HuH-7.5 (cell line): ENCODE data around the gene GRIPAP1.
A peak's percentile ranks its signal among the peaks of the same experiment; 100 is the strongest.
"Not testable (repeated sequence)": the region's sequence is repeated elsewhere in the genome, so short reads cannot be mapped to it uniquely, and the experiment has no call there.

Source experiments
- DNase-seq: peaks from one replicate; pipeline ENCODE4 v3.0.0; 2011; ENCODE audit warnings: low spot score

The GRIPAP1 gene

DNA sequence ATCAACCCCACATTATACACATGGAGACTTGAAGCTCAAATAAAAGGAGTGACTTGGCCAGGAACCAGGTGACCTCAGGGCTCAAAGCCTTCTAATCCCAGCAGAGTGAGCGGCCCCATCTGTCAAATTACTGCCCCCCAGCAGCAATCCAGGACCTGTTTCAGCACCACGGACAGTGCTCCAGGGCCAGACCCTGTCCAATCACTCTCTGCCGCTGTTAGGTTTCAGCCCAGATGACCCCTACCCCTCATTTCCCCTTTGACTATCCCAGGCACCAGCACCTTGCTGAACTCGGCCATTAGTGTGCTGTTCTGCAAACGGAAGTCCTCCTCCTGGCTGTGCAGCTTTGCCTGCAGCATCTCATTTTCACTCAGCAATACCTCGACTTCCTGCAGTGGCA is 5.1 kb downstream of the GRIPAP1 start:
- no peak for DNase-seq

DNA sequence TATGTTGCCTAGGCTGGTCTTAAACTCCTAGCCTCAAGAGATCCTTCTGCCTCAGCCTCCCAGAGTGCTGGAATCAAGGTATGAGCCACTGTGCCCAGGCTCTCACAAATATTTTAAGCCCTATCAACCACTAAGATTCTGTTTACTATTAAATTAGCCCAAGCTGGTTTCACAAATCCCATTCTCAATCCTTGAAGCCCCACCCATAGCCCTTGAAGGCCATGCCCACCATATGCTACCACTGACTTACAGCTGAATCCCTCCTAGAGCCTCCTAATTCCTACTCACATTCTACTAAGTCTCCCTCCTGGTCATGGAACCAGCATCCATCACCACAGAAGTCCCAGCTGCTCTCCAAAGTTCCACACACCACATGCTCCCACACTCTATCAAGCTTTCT is 9.7 kb downstream of the GRIPAP1 start:
- DNase-seq = no peak

DNA sequence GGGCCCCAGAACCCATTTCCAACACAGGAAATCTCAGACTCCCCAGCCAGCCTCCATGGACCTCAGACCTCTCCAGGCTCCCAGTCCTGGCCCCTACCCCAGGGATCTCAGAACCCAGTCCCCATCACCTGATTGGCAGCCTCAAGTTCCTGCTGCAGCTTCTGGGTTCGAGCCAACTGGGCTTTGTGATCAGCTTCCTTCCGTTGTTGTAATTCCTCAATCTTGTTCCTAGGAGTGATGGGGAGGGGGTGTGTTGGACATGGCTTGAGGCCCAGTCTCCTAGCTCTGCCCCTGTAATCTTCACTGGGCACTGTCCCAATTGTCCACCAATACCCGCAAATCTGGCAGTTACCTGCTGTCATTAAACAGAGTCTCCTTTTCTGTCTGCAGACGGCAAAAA is 12.6 kb downstream of the GRIPAP1 start:
- no peak for DNase-seq

DNA sequence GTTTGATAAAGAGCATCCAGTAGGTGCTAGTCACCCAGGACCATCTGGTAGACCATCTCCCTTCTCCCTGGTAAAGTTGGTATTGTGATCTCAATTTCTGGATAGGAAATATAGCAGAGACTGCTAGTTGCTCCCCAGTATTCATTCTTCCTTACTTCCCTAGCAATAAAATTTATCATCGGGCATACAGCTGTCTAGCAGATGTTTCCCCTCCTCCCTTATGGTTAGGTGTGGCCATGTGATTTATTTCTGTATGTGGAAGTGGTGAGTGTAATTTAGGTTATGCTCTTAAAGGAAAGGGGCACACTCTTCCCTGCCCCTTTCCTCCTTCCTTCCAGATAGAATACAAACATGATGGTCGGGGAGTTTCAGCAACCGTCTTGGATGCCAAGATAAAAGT is 18.2 kb downstream of the GRIPAP1 start:
- DNase-seq = no peak

DNA sequence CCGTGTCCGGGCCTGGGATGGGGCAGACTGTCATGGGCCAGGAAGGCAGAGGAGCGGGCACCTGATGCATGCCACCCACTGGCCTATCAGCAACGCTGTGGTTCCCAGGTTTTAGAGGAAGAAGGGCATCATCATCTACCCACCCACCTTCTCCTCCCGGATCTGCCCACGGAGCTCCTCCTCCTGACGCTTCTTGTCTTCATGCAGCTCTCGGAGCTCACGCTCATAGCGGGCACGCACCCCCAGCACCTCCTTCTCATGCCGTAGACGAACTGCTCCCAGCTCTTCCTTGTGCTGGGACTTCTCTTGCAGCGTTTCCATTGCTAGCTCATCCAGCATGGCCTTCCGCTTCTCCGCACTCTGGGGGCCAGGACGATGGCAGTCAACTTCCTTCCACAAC is 19.0 kb downstream of the GRIPAP1 start:
- DNase-seq = no peak

DNA sequence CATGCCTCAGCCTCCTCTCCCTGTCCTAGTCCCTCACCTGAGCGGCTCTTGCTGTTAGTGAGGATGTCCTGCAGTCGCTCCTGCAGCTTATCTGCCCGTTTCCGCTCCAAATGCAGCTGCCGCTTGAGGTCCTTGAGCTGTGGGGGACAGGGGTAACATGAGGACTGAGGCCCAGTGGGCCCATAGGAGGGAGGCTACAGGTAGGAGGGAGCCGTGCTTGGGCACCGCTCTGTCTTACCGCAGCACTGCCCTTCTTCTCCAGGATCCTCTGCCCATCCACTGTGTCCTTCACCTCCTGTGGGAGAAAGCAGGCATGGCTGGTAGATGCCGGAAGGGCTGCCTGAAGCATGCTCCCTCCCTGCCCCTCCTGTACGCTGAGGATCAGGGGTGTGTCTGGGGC is 20.9 kb downstream of the GRIPAP1 start:
- DNase-seq = no peak

DNA sequence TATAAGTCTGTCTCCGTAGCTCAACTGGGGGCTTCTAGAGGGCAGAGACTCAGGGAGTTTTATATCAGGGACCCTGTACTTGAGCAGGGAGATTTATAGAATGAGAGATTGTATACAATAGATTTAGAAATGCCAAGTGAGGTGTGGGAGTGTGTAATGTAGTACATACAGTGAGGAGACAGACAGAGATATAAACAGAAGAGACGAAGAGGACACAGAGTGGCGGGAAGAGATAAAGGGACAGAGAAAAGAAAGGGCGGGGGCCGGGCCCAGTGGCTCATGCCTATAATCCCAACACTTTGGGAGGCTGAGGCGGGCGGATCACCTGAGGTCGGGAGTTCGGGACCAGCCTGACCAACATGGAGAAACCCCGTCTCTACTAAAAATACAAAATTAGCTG is 21.7 kb downstream of the GRIPAP1 start:
- DNase-seq = not testable (repeated sequence)

DNA sequence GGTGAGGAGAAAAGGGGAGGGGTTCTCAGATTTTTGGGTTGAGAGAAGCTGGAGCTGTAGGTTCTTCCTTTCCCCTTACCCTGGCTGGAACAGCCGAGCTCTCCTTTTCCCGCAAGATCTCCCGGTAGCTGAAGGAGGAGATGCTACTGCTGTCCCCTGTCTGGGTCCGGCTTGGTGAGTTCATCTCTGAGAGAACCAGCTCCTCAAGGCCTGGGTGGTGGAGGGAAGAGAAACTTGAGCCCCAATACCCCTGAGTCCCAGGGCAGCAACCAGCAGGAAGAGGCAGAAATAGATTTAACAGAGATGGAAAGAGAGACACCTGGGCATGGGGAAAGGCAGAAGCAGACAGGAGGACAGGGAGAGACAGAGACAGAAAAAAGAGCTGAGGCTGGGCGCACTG is 23.8 kb downstream of the GRIPAP1 start:
- no peak for DNase-seq

DNA sequence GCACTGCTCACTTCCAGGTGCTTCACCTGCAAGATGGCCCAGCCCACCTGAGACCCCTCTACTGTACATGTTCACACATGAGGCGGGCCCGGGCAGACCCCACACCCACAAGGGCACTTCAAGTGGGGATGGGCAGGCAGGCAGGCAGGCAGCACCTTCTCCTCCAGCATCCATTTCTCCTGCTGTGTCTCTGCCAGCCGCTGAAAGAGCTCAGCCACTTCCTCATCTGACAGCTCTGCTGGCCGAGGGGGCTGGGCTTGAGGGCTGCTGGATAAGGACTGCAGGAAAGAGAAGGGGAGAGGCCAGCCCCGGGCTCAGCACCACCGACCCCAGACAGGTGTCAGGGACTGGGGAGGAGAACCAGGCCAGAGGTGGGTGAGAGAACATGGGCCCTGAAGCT is 26.0 kb downstream of the GRIPAP1 start:
- DNase-seq = no peak

DNA sequence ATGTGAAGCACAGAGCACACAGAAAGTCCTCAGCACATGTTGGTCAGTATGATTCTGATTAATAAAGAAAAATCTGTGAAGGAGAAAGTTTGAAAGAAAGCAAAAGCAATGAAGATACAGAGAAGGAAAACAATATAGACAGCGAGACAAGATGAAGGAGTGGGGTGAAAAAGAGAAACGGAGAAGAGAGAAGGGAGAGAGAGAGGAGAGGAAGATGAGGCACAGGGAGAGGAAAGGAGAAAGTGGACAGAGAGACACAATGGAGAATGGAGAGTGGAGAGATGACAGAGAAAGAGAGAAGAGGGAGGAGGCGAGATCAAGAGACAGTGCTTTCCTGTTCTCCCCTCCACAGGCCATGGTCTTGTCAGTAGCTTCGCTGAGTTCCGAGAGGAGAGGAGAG is 26.5 kb downstream of the GRIPAP1 start:
- no peak for DNase-seq

DNA sequence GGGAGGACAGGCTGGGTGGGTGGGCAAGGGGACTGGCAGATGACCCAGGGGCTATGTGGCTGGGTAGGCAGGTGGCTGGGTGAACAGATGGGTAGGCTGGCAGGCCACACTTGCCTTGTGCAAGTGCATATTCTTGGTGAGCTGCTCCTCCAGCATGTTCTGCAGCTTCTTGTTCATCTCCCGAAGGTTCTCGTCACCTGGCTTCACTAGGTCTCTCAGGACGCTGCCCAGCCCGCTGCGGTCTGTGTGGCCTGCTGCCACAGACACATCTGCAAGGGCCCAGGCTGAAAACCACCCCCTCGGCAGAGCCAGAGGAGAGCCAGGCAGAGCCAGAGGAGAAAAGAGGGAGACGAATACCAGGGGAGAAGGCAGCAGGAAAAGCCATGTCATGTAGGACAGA is 27.0 kb downstream of the GRIPAP1 start:
- DNase-seq = no peak

DNA sequence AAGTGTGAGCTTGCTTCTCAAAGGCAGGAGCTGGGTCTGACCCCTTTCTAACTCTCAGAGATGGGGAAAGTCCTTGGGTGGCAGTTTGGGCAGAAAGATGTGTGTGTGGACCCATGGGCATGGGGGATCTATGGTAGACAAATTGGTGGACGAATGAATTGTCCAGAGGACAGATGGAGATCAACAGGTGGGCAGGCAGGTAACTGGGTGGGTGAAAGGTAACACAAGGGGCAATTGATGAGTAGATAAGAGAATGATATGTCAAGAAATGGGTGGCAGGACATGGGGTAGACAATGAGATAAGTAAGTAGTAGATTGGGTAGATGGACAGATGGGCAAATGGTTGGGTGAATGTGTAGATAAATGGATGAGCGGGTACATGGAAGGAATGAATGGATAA is 27.5 kb downstream of the GRIPAP1 start:
- no peak for DNase-seq

DNA sequence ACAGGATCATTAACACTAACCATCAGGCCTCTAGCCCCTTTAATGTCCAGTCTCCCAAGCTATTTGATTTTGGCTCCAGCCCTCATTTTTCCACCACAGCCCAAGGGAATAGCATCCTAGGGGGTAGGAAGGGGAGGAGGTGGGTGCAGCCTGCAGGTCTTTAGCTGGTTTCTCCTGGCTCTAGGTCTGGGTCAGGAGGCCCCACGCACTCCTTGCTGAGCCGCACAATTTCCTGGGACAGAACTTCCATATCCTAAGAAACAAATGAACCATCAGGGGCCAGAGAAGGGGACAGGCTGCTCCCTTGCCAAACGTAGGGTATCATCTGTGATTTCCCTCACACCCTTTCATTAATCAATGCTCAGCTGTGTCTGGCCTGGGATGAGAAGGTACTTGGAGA is 28.0 kb downstream of the GRIPAP1 start:
- DNase-seq = no peak

DNA sequence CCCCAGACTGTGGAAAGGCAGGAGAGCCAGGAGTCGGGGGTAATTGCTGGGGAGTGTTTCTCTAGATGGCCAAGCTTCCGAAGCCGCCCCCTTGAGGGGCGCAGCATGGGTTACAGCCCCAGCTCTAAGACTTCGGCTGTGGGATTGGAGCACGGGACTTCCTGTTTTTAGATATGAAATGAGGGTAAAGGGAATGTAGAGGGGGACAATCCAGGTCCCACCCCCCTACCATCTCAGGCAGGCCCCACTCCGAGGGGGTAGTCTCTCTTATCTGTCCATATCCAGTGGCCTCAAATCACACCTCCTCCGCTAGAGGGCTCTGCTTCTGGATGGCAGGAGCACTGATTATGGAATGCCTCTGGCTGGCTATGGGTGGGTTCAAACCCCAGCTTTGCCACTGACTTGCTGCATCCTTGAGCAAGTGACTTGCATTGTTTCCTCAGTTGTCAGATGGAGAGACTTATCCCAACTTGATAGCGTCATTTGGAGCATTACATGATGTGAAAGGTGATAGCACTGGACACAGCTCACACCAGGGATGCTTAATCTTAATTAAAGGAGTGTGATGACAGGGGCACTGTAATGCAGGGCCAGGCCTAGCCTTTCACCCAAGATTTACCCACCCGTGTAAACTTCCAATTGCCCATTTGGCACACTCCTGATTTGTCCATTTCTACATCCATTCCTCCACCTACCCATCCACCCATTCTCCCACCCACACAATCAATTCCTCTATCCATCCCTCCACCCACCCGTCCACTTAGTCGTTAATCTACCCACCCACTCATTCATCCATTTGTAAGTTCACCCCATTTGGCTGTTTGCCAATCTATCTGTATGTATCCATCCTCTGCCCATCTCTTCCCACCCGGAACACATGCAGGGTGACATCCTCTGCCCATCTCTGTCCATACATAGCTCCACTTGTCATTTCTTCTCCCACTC is 29.6 kb downstream of the GRIPAP1 start:
- DNase-seq = peak; percentile 56

DNA sequence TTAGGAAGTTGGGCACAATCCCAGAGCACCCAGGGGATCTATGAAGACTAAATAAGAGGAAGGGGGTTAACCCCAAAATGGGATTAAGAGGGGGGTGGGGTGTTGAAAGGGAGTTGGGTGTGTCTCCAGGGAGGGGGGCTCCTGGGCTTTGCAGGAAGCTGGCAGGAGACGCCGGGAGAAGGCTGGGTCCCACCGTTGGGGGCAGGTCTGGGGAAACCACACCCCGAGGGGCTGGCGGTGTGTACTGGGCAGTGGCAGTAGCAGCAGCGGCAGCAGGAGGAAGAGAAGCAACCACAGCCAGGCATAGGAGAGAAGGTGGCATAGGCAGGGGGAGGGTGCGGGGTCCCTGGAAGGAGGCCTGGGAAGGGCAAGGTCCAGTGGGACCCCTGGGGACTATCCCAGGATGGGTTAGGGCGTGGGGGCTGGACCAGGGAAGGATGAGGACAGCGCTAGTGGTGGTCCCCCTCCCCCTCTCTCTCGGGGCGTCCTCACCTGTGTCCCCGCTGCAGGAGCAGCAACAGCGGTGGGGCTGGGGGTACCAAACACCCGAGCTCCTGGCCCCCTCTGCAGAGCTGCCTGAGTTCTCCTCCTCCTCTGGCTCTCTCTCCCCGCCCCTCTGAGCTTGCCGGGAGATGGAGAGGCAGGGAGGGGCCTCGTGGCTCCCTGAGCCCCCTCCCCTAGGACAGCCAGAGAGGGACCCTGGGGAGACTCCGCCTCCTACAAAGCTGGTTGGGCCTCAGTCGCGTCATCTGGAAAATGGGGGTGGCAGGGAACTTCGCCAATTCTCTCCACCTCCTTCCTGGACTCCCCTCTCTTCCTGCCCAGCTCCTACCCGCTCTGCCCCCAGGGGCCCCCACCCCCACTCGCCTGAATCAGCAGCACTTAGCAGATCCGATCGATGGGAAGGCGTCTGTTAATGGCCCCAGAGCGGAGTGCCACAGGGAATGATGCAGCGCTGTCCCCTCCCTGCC is 30.5 kb downstream of the GRIPAP1 start, which contains the start of gene KCND1:
KCND1 (minus strand) TSS at position 596 of the 971 bp plus-strand sequence. CDS start 1,573 bp downstream, outside the sequence.
- no peak for DNase-seq

DNA sequence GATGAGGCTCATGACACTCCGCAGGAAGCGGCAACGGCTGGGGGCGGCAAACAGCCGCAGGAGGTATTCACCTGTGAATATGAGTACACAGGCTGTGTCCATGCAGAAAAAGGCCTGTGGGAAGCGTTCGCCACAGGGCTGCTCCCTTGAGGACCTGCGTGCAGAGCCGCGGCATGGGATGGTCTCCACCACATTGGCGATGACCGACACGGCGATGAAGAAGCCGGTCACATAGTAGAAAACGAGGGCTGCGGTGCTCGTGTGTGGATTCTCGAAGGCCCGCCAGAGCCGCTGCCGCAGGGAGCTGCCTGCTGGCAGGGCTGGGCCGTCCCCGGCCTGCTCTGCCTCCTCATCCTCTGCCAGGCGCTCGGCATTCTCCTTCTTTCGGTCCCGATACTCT is 32.6 kb downstream of the GRIPAP1 start:
- DNase-seq = no peak

DNA sequence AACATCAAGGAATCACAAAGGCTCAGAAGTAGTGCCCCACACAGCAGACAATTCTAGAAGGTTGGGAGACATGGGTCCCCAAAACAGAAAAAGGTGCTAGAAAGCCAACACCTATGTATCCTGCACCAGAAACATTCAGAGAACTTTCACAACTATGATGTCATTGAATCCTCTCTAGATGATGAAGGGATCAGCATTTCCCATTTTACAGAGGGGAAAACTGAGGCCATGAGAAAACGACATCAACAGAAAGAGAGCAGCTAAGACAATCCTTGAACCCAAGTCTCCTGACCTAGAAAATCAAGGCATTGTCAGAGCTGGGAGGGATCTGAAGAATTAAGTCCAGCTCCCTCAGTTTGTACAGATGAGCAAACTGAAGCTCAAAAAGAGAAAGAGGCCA is 33.7 kb downstream of the GRIPAP1 start:
- DNase-seq = no peak

DNA sequence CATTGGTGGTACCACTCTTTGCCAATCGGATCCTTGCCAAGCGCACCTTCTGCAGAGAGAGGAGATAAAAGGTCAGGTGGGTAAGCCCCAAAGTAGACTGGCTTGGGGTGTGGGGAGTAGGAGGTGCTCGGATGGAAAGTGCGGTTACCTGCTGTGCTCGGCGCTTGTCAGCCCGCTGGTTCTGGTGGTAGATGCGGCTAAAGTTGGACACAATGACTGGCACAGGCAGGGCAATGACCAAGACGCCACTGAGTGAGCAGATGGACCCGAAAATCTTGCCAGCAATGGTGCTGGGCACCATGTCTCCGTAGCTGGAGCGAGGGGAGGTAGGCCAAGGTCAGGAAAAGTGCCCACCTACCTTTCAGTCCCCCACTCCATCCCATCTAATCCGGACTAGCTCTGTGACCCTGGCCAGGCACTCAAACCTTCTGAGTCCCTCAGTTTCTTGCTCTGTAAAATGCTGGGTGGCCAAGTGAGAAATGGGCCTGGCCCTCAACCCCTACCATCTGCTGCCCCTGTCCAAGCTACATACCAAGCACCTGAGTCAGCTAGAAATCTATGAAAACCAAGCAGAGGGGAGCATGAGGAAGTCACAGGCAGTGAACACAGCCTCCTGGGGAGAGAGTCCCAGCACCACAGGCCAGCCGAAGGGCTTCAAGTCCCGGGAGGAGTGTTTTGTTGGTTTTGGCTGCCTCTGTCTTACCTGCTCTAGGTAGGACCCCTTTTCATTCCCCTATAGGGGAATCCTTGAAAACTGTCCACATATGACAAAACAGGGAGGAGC is 35.1 kb downstream of the GRIPAP1 start:
- DNase-seq = no peak

DNA sequence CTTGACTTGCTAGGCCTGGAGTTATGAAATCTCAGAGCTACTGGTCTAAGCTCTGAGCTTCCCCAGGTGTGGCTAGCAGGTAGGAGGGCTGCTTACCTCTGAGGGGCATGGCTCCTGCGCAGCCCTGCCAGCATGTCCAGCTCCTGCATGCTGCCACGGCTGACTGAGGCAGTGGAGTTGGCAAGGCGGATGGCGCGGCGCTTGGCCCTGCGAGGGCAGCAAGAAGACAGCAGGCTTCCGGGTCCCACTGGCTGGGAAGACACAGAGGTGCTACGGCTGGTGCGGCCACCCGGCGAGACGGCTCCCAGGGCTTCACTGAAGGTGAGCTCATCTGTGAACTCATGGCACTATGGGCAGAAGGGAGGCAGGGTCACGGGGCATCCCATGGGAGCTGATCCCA is 36.1 kb downstream of the GRIPAP1 start:
- DNase-seq = no peak

DNA sequence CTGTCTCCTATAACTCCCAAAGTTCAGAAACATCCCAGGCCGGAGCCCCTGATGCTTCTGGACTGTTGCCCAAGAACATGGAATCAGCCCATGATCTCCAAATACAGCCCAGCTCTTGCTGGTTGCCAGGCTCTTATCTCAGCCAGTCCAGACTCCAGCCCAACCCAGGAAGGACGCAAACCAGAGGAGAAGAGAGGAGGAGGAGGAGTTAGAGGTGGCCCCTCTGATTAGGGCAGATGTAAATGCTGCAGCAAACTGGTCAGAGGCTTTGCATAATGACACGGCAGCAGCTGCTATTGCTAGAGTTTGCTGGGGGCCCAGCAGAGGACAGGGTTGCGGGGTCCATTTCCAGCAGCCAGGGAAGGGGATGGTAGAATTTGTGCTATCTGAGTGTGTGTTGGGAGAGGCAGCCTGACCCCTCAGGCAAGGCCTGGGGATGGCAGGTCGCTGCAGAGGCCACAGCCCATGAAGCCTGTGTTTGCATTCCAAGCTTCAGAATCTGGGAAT is 40.4 kb downstream of the GRIPAP1 start:
- DNase-seq = no peak

DNA sequence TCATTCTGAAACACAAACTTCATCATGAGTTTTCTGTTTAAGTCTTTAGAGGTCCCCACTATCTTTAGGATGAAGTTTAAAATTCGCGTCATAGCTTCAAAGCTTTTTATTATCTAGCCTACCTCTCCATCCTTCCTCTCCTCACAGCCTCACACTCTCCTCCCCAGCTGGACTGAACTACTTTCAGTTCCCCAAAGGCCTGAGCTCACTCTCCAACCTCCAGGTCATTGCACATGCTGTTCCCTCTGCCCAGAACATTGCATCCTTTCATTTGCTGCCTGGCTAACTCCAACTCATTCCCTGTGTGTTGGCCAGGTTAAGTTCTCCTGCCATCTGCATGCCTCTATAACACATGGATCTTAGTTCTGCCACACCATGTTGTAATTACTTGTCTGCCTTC is 41.8 kb downstream of the GRIPAP1 start:
- no peak for DNase-seq

DNA sequence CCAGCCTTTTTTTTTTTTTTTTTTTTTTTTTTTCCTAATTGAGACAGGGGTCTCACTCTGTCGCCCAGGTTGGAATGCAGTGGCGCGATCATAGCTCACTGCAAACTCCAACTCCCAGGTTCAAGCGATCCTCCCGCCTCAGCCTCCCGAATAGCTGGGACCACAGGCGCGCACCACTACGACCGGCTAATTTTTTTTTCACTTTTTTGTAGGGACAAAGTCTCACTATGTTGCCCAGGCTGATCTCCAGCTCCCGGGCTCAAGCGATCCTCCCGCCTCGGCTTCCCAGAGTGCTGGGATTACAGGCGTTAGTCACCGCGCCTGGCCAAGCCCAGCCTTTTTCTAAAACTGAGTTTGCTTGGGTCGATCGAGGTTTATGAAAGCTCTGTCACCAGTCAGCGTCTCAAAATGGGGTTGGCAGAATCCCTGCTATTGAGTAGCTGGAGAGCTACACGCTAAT is 43.4 kb downstream of the GRIPAP1 start:
- peak; percentile 39 for DNase-seq
